T-cell (primary cell): ENCODE measurements around the gene CDC42BPA. TPM values are rescaled to one million over a fixed set of nuclear protein-coding genes. Genes with fewer than 3 reads are reported as not detected.

ENCODE experiments used
- ATAC-seq, 4 experiments: fragments of 200-7000 bp in 3 of 4; fragments of 150-1000 bp in 1 of 4; cut with Tn5 transposase; replicated peaks in 1 of 4; 1 replicate in 3 of 4; 2 replicates in 1 of 4; pipeline ENCODE4 v1.10.0; 2021; ENCODE audit warnings: moderate library complexity in 3 of 4, mild to moderate bottlenecking in 2 of 4, moderate number of reproducible peaks in 1 of 4
- CTCF ChIA-PET, 2 donors: fragments of 300-600 bp; sonication (Branson Sonifier 250); formaldehyde crosslinking; loops; one replicate each; lab custom pipeline; 2022; ENCODE audit warnings: antibody characterized with exemption in 2 of 2; lab: Charles Lee
- POLR2A ChIA-PET, 2 donors: fragments of 300-600 bp; sonication (Branson Sonifier 250); formaldehyde crosslinking; loops; one replicate each; lab custom pipeline; 2022; ENCODE audit warnings: antibody characterized with exemption in 2 of 2; lab: Charles Lee
- DNase-seq, 35 experiments: peaks; one replicate each; pipeline versions ENCODE4 v3.0.0 to v3.0.0-alpha.2; 2013 to 2023
- H3K27ac ChIP-seq: one replicate; pipeline ENCODE4 v1.5.1; 2013; ENCODE audit warnings: low read length
- H3K27me3 ChIP-seq, 2 experiments: replicated peaks in 1 of 2; 1 replicate in 1 of 2; 2 replicates in 1 of 2; pipeline versions ENCODE4 v1.6.1 to v1.7.0; 2013; ENCODE audit warnings: low read length in 1 of 2, mixed read lengths in 1 of 2; ENCODE audit not compliant: control insufficient read depth in 2 of 2, insufficient read depth in 2 of 2; ENCODE audit errors: extremely low read depth in 1 of 2
- H3K36me3 ChIP-seq, 2 donors: 1 replicate in 1 of 2; 2 replicates in 1 of 2; pipeline versions ENCODE4 v1.6.1 to v1.7.0; 2013; ENCODE audit warnings: low read length in 1 of 2; ENCODE audit not compliant: control insufficient read depth in 2 of 2, insufficient read depth in 1 of 2; ENCODE audit errors: extremely low read depth in 1 of 2
- H3K4me1 ChIP-seq, 2 experiments: 1 replicate in 1 of 2; 2 replicates in 1 of 2; pipeline versions ENCODE4 v1.6.1 to v1.7.0; 2013; ENCODE audit warnings: low read length in 2 of 2, mixed read lengths in 1 of 2; ENCODE audit not compliant: insufficient read depth in 2 of 2, control insufficient read depth in 1 of 2; ENCODE audit errors: extremely low read depth in 1 of 2
- H3K4me3 ChIP-seq, 2 donors: 1 replicate in 1 of 2; 2 replicates in 1 of 2; pipeline versions ENCODE4 v1.5.1 to v1.7.0; 2013; ENCODE audit warnings: mild to moderate bottlenecking in 2 of 2, low read length in 1 of 2, moderate library complexity in 1 of 2; ENCODE audit not compliant: control insufficient read depth in 1 of 2; ENCODE audit errors: extremely low read depth in 1 of 2
- H3K9me3 ChIP-seq: 2 replicates; pipeline ENCODE4 v1.7.0; 2013
- H3K27ac Mint-ChIP-seq, 2 donors: one replicate each; pipeline ENCODE4 v1.8.0; 2020 to 2021; ENCODE audit warnings: mild to moderate bottlenecking in 2 of 2, mixed read lengths in 2 of 2
- H3K27me3 Mint-ChIP-seq, 2 donors: one replicate each; pipeline ENCODE4 v1.8.0; 2021 to 2022; ENCODE audit warnings: mixed read lengths in 2 of 2
- H3K36me3 Mint-ChIP-seq: one replicate; pipeline ENCODE4 v1.8.0; 2021; ENCODE audit warnings: mixed read lengths
- H3K4me1 Mint-ChIP-seq, 3 donors: one replicate each; pipeline ENCODE4 v1.8.0; 2020 to 2022; ENCODE audit warnings: mixed read lengths in 3 of 3, mild to moderate bottlenecking in 1 of 3
- H3K4me3 Mint-ChIP-seq, 3 donors: one replicate each; pipeline ENCODE4 v1.8.0; 2020 to 2022; ENCODE audit warnings: mild to moderate bottlenecking in 3 of 3, mixed read lengths in 3 of 3, moderate library complexity in 3 of 3
- H3K9me3 Mint-ChIP-seq, 3 donors: one replicate each; pipeline ENCODE4 v1.8.0; 2020 to 2022; ENCODE audit warnings: mixed read lengths in 3 of 3
- WGBS: methylation state at CpG from one replicate; pipeline ENCODE4 v1.1.5; 2013; ENCODE audit warnings: missing lambda C conversion rate; ENCODE audit not compliant: insufficient coverage; 5-methylcytosine and 5-hydroxymethylcytosine counted together
- total RNA-seq, 35 experiments: library from RNA in 6 of 35; stranded (reverse) in 6 of 35; fragments of 120-200 nt in 1 of 35; gene quantifications; one replicate each; pipeline versions ENCODE4 v1.2.1 to v1.2.4 and lab custom pipeline; 2013 to 2026

CDC42BPA gene
- total RNA-seq, 5 donors from 2014 or later (not counting 1 experiment from before 2014, with no cell fraction given): 0.33 to 1.6 (median 0.86) TPM

DNA sequence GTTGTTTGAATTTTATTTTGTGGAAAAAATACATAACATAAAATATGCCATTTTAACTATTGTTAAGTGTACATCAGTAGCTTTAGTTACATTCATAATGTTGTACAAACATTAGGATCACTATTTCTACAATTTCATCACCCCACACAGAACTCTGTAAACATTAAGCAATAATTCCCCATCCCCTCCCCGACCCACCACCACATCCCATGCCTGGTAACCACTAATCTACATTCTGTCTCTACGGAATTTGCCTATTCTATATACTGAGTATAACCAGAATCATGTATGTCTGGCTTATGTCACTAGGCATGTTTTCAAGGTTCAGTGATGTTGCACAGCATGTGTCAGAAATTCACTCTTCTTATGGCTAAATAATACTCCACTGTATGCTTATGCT is 47.7 kb downstream of the CDC42BPA start:
- ATAC-seq: no peak
- Mint-ChIP-seq H3K9me3 (peaks cover 0 to 14% (median 3%) of the 10 kb centered on the region in 3 donors), H3K36me3 (no peaks in the 10 kb centered on the region), H3K27ac (no peak overlapping the region), H3K4me1 (no peaks in the 10 kb centered on the region), H3K27me3 (peaks cover 13 to 18% of the 10 kb centered on the region in 2 donors), H3K4me3 (no peak overlapping the region)
- CTCF ChIA-PET: no interaction called here
- Histone ChIP-seq H3K36me3 (no peaks in the 10 kb centered on the region), H3K27me3 (peaks cover 0 to 2% of the 10 kb centered on the region in 2 experiments), H3K9me3 (no peaks in the 10 kb centered on the region), H3K4me3 (no peak overlapping the region), H3K27ac (no peak overlapping the region), H3K4me1 (no peaks in the 10 kb centered on the region)
- POLR2A ChIA-PET: no interaction called here
- DNase-seq: no peak
- no CpG with 5 or more reads among the region's 2 CpGs for WGBS

- WGBS: no CpG with 5 or more reads among the region's 1 CpG
Observed at GRCh38 chr1:227268943-227269342, 49.3 kb downstream of the CDC42BPA start.

GRCh38 chr1:227265891-227266290 is 52.4 kb downstream of the CDC42BPA start:
- no peaks in the 10 kb centered on the region for H3K4me1 ChIP-seq
- H3K27me3 Mint-ChIP-seq: peaks cover 13% of the 10 kb centered on the region in 2 donors
- no peaks in the 10 kb centered on the region for H3K36me3 ChIP-seq
- no peaks in the 10 kb centered on the region for H3K36me3 Mint-ChIP-seq
- ChIA-PET CTCF (no interaction called here), POLR2A (no interaction called here)
- no peak overlapping the region for H3K27ac ChIP-seq
- WGBS: no CpG with 5 or more reads among the region's 3 CpGs
- no peak overlapping the region for H3K4me3 Mint-ChIP-seq
- no peak for ATAC-seq
- peaks cover 0 to 2% of the 10 kb centered on the region in 2 experiments for H3K27me3 ChIP-seq
- no peak for DNase-seq
- no peaks in the 10 kb centered on the region for H3K9me3 Mint-ChIP-seq
- no peaks in the 10 kb centered on the region for H3K9me3 ChIP-seq
- H3K4me1 Mint-ChIP-seq: no peaks in the 10 kb centered on the region
- H3K4me3 ChIP-seq: no peak overlapping the region
- H3K27ac Mint-ChIP-seq: no peak overlapping the region

More at GRCh38 chr1:227268943-227269342, 49.3 kb downstream of the CDC42BPA start:
- Histone ChIP-seq H3K36me3 (no peaks in the 10 kb centered on the region), H3K9me3 (no peaks in the 10 kb centered on the region), H3K27me3 (peaks cover 0 to 5% of the 10 kb centered on the region in 2 experiments), H3K4me1 (no peaks in the 10 kb centered on the region), H3K27ac (no peak overlapping the region), H3K4me3 (no peak overlapping the region)
- no peak overlapping the region for H3K4me3 Mint-ChIP-seq
- H3K27ac Mint-ChIP-seq: no peak overlapping the region
- DNase-seq: no peak
- ChIA-PET POLR2A (no interaction called here), CTCF (no interaction called here)
- no peaks in the 10 kb centered on the region for H3K36me3 Mint-ChIP-seq
- ATAC-seq: no peak
- H3K27me3 Mint-ChIP-seq: peaks cover 13 to 18% of the 10 kb centered on the region in 2 donors
- H3K9me3 Mint-ChIP-seq: peaks cover 0 to 3% (median 3%) of the 10 kb centered on the region in 3 donors
- no peaks in the 10 kb centered on the region for H3K4me1 Mint-ChIP-seq

GRCh38 chr1:227263869-227264268 is 54.4 kb downstream of the CDC42BPA start:
- Mint-ChIP-seq H3K4me1 (no peaks in the 10 kb centered on the region), H3K36me3 (no peaks in the 10 kb centered on the region), H3K4me3 (no peak overlapping the region), H3K9me3 (no peaks in the 10 kb centered on the region), H3K27me3 (peaks cover 9 to 10% of the 10 kb centered on the region in 2 donors), H3K27ac (no peak overlapping the region)
- ChIA-PET CTCF (no interaction called here), POLR2A (no interaction called here)
- Histone ChIP-seq H3K36me3 (no peaks in the 10 kb centered on the region), H3K27me3 (peaks cover 0 to 2% of the 10 kb centered on the region in 2 experiments), H3K9me3 (no peaks in the 10 kb centered on the region), H3K4me1 (no peaks in the 10 kb centered on the region), H3K27ac (no peak overlapping the region), H3K4me3 (no peak overlapping the region)
- no CpG with 5 or more reads among the region's 1 CpG for WGBS
- DNase-seq: no peak
- no peak for ATAC-seq

- no peak for DNase-seq
- Histone ChIP-seq H3K4me1 (no peaks in the 10 kb centered on the region), H3K27me3 (peaks cover 0 to 2% of the 10 kb centered on the region in 2 experiments), H3K27ac (no peak overlapping the region), H3K4me3 (no peak overlapping the region), H3K9me3 (no peaks in the 10 kb centered on the region), H3K36me3 (no peaks in the 10 kb centered on the region)
- ChIA-PET CTCF (no interaction called here), POLR2A (no interaction called here)
- H3K27me3 Mint-ChIP-seq: peaks cover 2 to 4% of the 10 kb centered on the region in 2 donors
- no peak overlapping the region for H3K27ac Mint-ChIP-seq
- H3K4me1 Mint-ChIP-seq: no peaks in the 10 kb centered on the region
- WGBS: no CpG with 5 or more reads among the region's 2 CpGs
- H3K4me3 Mint-ChIP-seq: no peak overlapping the region
- H3K9me3 Mint-ChIP-seq: no peaks in the 10 kb centered on the region
- H3K36me3 Mint-ChIP-seq: no peaks in the 10 kb centered on the region
- ATAC-seq: no peak
Observed at GRCh38 chr1:227261501-227261900, 56.8 kb downstream of the CDC42BPA start.

- Mint-ChIP-seq H3K4me3 (no peak overlapping the region), H3K36me3 (no peaks in the 10 kb centered on the region), H3K27me3 (peaks cover 0 to 2% of the 10 kb centered on the region in 2 donors), H3K4me1 (no peaks in the 10 kb centered on the region), H3K9me3 (no peaks in the 10 kb centered on the region), H3K27ac (no peak overlapping the region)
- ATAC-seq (no peak), DNase-seq (no peak)
- POLR2A ChIA-PET: no interaction called here
- Histone ChIP-seq H3K27me3 (peaks cover 0 to 2% of the 10 kb centered on the region in 2 experiments), H3K36me3 (no peaks in the 10 kb centered on the region), H3K9me3 (no peaks in the 10 kb centered on the region), H3K27ac (no peak overlapping the region), H3K4me3 (no peak overlapping the region), H3K4me1 (no peaks in the 10 kb centered on the region)
- WGBS: no CpG with 5 or more reads among the region's 2 CpGs
- CTCF ChIA-PET: no interaction called here
Observed at GRCh38 chr1:227260433-227260832, 57.9 kb downstream of the CDC42BPA start.

GRCh38 chr1:227257964-227258363 is 60.3 kb downstream of the CDC42BPA start:
- H3K9me3 Mint-ChIP-seq: no peaks in the 10 kb centered on the region
- no peak for ATAC-seq
- no peak for DNase-seq
- Histone ChIP-seq H3K27me3 (no peaks in the 10 kb centered on the region), H3K9me3 (no peaks in the 10 kb centered on the region), H3K36me3 (no peaks in the 10 kb centered on the region), H3K4me3 (no peak overlapping the region), H3K27ac (no peak overlapping the region), H3K4me1 (no peaks in the 10 kb centered on the region)
- no peaks in the 10 kb centered on the region for H3K4me1 Mint-ChIP-seq
- 100% methylated on average over 2 of the region's 7 CpGs for WGBS
- H3K36me3 Mint-ChIP-seq: no peaks in the 10 kb centered on the region
- POLR2A ChIA-PET: no interaction called here
- no peak overlapping the region for H3K4me3 Mint-ChIP-seq
- CTCF ChIA-PET: no interaction called here
- peaks cover 0 to 3% of the 10 kb centered on the region in 2 donors for H3K27me3 Mint-ChIP-seq
- no peak overlapping the region for H3K27ac Mint-ChIP-seq
